Measurements from ENCODE around the gene HNRNPAB. TPM values are rescaled to one million over a fixed set of nuclear protein-coding genes. Genes with fewer than 3 reads are reported as not detected.

HNRNPAB gene
- total RNA-seq, 1 donor from 2014 or later: 162 TPM

DNA sequence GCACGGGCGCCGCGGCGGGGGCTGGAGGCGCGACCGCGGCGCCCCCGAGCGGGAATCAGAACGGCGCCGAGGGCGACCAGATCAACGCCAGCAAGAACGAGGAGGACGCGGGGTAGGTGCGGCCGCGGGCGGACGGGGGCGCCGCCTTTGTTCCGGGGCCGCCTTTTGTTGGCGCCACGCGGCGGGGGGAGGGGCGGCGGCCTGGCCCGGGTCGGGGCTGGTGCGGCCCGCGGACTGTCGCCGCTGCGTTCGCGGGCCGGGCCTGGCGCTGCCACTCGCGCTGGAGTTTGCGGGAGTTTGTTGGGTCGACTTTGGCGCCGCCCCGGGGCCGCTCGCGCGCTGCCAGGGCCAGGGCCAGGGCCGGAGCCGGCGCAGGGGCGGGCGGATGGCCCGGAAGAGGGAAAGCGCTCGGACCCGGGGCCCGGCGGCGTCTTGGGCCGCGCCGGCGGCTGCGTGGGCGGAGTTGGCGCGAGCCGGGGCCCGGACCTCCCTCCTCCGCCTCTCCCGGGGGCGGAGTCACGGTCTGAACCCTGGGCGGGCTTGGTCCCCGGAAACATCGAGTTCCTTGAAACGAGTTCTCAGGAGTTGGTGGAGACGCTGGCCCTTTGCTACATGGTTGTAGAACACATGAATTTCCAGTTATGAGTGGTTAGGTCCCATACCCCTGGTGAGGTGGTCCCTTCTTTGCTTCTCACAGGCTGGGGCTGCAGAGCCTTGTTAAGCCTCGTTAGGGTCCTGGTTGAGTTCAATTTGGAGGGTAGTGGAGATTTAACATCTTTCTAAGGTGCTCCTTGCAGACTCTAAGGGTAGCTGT is 809 bp downstream of the HNRNPAB start:
- Mint-ChIP-seq H3K9me3 (ENCODE audit: unreplicated experiment) (no peaks in the 10 kb centered on the region), H3K27me3 (ENCODE audit: unreplicated experiment) (peaks cover 13% of the 10 kb centered on the region), H3K4me1 (ENCODE audit: unreplicated experiment) (peaks cover 32% of the 10 kb centered on the region), H3K27ac (ENCODE audit: unreplicated experiment) (no peak overlapping the region), H3K36me3 (ENCODE audit: low read depth, unreplicated experiment) (peaks cover 37% of the 10 kb centered on the region), H3K4me3 (ENCODE audit: unreplicated experiment) (peak overlapping the region; percentile 87)
- peak; percentile 72 for DNase-seq (ENCODE audit: low spot score)
- TF ChIP-seq, protein P1, sequence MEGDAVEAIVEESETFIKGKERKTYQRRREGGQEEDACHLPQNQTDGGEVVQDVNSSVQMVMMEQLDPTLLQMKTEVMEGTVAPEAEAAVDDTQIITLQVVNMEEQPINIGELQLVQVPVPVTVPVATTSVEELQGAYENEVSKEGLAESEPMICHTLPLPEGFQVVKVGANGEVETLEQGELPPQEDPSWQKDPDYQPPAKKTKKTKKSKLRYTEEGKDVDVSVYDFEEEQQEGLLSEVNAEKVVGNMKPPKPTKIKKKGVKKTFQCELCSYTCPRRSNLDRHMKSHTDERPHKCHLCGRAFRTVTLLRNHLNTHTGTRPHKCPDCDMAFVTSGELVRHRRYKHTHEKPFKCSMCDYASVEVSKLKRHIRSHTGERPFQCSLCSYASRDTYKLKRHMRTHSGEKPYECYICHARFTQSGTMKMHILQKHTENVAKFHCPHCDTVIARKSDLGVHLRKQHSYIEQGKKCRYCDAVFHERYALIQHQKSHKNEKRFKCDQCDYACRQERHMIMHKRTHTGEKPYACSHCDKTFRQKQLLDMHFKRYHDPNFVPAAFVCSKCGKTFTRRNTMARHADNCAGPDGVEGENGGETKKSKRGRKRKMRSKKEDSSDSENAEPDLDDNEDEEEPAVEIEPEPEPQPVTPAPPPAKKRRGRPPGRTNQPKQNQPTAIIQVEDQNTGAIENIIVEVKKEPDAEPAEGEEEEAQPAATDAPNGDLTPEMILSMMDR (IDR thresholded peaks at IDR 0.05; ENCODE audit: unreplicated experiment): no peak

DNA sequence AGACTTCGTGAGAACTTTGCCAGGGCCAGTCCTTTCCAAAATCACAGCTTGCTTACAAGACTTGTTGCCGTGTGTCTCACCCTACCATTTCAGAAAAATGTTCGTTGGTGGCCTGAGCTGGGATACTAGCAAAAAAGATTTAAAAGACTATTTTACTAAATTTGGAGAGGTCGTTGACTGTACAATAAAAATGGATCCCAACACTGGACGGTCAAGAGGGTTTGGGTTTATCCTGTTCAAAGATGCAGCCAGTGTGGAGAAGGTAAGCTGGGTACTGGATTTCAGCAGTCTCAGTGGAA is 1.4 kb downstream of the HNRNPAB start:
- H3K4me3 Mint-ChIP-seq (ENCODE audit: unreplicated experiment): peak overlapping the region; percentile 87
- H3K36me3 Mint-ChIP-seq (ENCODE audit: low read depth, unreplicated experiment): peaks cover 42% of the 10 kb centered on the region
- H3K27ac Mint-ChIP-seq (ENCODE audit: unreplicated experiment): peak overlapping the region; percentile 33
- no peaks in the 10 kb centered on the region for H3K9me3 Mint-ChIP-seq (ENCODE audit: unreplicated experiment)
- peaks cover 13% of the 10 kb centered on the region for H3K27me3 Mint-ChIP-seq (ENCODE audit: unreplicated experiment)
- H3K4me1 Mint-ChIP-seq (ENCODE audit: unreplicated experiment): peaks cover 32% of the 10 kb centered on the region
- no peak for DNase-seq (ENCODE audit: low spot score)
- TF ChIP-seq, protein P1 (IDR thresholded peaks at IDR 0.05; ENCODE audit: unreplicated experiment): no peak

DNA sequence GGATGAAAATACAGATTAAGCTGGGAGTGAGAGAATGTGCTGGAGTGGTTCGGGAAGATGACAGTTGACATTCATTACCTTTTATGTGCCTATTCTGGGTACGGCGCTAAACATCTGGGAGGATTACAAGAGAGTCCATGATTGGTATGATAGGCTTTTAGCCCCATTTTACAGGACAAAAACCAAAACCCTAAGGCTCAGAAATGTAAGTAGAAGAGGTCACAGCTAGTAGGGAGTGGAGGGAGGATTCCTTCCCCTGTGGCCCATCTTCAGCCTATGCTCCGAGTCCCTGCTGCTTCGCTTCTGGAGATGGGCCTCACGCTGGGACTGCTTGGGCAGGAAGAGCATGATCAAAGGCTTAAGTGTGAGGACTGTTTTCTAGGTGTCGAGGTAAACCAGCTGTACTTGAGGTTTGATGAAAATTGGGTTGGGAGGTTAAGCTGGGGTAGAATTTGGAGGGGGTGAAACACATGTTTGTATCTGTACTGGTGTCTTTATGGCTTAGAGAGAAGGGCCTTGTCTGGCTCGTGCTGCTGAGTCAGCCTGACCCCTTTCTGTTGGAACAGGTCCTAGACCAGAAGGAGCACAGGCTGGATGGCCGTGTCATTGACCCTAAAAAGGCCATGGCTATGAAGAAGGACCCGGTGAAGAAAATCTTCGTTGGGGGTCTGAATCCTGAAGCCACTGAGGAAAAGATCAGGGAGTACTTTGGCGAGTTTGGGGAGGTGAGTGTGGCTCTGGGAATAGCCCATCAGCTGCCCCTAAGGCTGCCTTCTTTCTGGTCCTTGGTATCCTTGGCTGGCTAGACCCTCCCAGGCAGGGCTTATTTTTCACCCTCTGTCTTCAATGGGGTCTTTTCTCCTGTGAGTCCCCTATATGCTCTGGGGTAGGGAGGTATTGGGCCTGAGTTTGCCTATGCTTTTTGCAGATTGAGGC is 2.1 kb downstream of the HNRNPAB start:
- peak overlapping the region; percentile 87 for H3K4me3 Mint-ChIP-seq (ENCODE audit: unreplicated experiment)
- TF ChIP-seq, protein P1 (IDR thresholded peaks at IDR 0.05; ENCODE audit: unreplicated experiment): no peak
- H3K4me1 Mint-ChIP-seq (ENCODE audit: unreplicated experiment): peaks cover 32% of the 10 kb centered on the region
- H3K27ac Mint-ChIP-seq (ENCODE audit: unreplicated experiment): peak overlapping the region; percentile 33
- no peaks in the 10 kb centered on the region for H3K9me3 Mint-ChIP-seq (ENCODE audit: unreplicated experiment)
- peaks cover 15% of the 10 kb centered on the region for H3K27me3 Mint-ChIP-seq (ENCODE audit: unreplicated experiment)
- no peak for DNase-seq (ENCODE audit: low spot score)
- peaks cover 49% of the 10 kb centered on the region for H3K36me3 Mint-ChIP-seq (ENCODE audit: low read depth, unreplicated experiment)

DNA sequence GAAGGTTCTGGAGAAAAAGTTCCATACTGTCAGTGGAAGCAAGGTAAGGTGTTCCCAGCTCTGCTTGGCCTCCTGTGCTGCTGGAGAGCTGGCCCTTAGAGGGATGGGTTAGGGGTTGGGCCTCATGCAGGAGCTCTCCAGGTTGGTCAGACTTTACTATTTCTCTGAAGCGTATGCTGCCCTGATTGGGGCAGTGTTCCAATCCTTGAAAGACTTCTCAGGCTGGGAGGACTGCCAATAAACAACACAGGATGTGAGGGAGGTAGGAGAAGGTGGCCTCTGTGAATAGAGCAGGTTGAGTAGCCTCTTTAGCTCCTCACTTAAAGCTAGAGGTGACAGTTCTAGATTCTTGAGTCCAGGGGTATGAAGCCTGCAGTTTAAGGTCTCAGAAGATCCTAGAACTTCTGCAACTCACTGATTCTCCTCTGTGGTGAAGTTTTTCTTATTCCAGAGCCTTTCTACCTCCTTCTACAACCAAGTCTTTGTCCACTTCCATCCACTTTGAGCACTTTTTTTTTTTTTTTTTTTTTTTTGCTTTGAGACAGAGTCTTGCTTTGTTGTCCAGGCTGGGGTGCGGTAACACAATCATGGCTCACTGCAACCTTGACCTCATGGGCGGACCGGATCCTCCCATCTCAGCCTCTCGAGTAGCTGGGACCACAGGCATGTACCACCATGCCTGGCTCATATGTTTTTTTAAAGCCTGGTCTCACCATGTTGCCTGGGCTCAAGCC is 3.0 kb downstream of the HNRNPAB start:
- no peaks in the 10 kb centered on the region for H3K9me3 Mint-ChIP-seq (ENCODE audit: unreplicated experiment)
- H3K27ac Mint-ChIP-seq (ENCODE audit: unreplicated experiment): no peak overlapping the region
- no peak for DNase-seq (ENCODE audit: low spot score)
- peaks cover 12% of the 10 kb centered on the region for H3K27me3 Mint-ChIP-seq (ENCODE audit: unreplicated experiment)
- TF ChIP-seq, protein P1 (IDR thresholded peaks at IDR 0.05; ENCODE audit: unreplicated experiment): no peak
- H3K36me3 Mint-ChIP-seq (ENCODE audit: low read depth, unreplicated experiment): peaks cover 49% of the 10 kb centered on the region
- H3K4me1 Mint-ChIP-seq (ENCODE audit: unreplicated experiment): peaks cover 27% of the 10 kb centered on the region
- H3K4me3 Mint-ChIP-seq (ENCODE audit: unreplicated experiment): no peak overlapping the region
